ENCODE data around the gene SAMD14.
A peak's percentile ranks its signal among the peaks of the same experiment; 100 is the strongest.

SAMD14 gene

DNA sequence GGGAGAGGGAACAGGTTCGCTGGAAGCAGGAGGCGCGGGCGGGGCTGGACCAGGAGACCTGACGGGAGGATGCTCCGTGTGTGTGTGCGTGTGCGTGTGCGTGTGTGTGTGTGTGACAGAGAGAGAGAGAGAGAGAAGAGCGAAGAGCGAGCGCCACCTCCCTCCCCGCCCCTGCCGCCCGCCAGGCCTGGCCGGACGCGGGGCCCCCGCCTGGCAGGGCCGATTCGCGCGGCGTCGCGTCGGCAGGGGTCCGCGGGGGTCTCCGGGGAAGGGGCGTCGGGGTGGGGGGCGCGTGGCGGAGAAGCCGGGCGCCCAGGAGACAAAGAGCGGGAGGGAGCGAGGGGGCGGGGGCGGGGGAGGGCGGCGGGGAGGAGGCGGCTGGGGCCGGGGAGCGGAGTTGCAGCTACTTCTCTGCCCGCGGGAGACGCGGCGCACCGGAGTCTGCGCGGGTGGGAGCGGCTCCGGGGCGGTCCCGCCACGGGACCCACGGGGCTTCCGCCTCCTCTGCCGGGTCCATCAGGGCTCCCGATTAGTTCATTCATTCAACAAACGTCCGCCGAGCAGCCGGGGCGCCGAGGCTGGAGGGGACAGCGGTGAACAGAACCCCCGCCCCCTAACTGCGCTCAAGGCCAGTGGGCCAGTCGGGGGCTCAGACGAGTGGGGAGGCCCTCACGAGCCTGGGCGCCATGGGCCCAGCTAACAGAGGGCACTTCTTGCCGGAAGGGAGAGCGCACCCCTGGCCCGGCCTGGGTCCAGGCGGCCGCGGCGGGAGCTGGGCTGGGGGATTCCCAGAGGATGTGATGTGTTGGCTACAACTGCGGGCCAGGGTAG lies at the start of gene SAMD14:
Gene SAMD14, minus strand, starts transcription at position 433 of the 831 bp plus-strand sequence. CDS start 5,201 bp downstream, outside the sequence.
- DNase-seq (ENCODE audit: low read depth, low spot score), result no peak
- no peak within 1 kb of the TSS for H3K27ac ChIP-seq

DNA sequence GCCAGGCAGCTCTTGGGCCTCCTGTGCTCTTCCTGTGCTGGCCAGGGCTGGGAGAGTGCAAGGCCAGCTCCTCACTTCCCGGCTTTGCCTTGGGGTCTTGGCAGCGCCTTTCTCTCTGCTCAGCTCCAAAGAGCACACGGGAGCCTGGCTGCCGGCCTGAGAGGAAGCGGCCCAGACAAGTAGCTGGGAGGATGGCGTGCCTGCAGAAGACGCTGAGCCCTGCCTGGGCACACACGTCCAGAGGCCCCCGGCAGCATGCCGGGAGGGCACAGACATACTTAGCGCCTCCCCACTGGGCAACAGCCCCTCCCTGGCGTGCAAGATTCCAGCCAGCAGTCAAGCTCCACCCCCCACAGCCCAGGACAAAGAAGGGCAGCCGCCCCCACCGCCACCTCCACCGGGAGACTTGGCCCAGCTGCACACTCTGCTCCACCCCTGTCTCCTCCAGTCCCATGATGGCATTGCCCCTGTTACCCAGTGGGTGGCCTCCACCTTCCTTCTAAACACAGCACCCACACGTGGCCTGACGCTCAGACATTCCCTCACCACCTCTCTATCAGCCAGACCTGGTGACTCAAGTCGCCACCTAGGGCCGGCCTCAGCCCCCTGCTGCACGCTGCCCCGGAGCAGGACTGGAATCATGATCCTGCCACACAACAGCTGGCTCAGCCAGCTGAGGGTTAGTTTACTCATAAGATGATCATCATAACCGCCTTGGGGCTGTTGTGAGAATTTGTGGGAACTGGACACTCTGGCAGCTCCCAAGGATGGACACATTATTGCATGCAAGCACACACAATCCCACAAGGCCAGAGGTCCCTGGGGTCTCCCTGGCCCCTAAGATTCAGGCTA lies 48.2 kb upstream of the SAMD14 start:
- DNase-seq (ENCODE audit: low read depth, low spot score), result peak; percentile 97
- H3K27ac ChIP-seq, result peak overlapping the region; percentile 79

DNA sequence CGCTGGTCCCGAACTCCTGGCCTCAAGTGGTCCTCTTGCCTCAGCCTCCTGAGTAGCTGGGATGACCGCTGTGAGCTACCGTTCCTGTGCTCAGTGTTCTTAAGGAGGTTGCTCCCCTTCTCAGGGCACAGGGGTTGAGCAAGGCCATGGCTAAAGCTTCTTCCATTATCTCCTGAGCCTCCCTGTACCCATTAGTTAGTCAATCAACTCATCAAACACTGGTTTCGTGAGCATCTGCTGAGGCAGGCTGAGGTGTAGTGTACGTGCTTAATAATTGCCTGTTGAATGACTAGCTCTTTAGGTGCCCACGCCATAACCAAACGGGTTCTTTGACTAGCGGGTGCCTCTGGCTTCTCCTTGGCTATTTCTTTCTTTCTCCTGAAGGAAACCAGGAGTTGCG lies 47.5 kb upstream of the SAMD14 start:
- no peak for DNase-seq (ENCODE audit: low read depth, low spot score)

DNA sequence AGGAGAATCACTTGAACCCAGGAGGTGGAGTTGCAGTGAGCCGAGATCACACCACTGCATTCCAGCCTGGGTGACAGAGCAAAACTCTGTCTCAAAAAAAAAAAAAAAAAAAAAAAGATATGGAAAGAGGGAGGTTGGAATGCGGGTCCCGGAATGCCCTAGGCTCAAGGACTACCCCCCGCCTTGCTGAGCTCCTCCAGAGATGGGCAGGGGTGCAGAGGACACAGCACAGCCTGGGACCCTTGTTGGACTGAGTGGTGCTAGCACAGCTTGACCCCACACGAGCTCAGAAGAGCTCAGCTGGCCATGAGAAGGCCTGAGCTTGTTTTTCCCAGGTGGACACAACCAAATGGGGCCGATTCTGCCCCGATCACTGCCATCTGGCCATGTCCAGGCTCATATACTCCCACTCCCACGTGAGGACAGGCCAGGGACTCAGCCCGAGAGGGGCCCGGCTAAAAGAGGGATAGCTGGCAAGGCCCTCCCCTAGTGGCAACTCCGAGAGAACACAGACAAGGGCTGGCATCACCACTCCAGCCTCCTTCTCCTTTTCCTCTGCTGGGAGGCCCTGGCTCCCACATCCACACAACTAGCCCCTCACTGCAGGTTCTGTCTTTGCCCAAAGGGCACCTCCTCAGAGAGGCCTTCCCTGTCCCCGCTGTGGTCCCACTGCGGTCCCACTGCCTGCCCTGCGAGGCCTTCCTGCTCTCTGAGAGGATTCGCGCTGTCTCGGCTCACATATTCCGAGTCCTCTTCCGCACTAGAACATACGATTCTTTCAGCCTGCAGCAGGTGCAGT lies 46.8 kb upstream of the SAMD14 start:
- H3K27ac ChIP-seq, result peak overlapping the region; percentile 79
- no peak for DNase-seq (ENCODE audit: low read depth, low spot score)

More for the DNA sequence above, 47.5 kb upstream of the SAMD14 start:
- H3K27ac ChIP-seq, result peak overlapping the region; percentile 79

DNA sequence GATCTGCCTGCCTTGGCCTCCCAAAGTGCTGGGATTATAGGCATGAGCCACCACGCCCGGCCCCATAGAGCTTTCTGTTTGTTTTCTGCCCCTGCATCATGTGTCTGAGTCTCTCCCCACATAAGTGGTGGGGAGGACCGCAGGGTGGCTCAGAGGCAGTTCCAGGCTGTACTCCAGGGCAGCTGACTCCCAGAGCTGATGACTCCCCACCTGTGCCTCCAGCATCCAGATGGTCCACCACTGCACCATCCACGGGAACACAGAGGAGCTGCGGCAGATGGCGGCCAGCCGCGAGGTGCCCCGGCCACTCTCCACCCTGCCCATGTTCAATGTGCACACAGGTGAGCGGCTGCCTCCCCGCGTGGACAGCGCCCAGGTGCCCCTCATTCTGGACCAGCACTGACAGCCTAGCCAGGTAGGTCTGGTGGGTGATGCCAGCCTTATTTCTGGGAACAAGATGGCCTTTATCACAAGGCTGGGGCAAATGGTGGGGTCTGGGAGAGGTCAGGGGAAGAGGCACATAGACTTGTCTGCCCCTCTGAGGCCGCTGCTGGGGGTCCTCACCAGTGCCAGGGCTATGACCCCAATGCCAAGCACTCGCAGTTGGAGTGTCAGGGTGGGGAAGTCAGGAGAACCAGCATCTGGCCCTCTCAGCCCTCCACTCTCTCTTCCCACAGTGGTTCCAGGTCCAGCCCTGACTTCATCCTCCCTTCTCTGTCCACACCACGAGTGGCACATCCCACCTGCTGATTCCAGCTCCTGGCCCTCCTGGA lies 45.3 kb upstream of the SAMD14 start:
- no peak overlapping the region for H3K27ac ChIP-seq
- no peak for DNase-seq (ENCODE audit: low read depth, low spot score)

DNA sequence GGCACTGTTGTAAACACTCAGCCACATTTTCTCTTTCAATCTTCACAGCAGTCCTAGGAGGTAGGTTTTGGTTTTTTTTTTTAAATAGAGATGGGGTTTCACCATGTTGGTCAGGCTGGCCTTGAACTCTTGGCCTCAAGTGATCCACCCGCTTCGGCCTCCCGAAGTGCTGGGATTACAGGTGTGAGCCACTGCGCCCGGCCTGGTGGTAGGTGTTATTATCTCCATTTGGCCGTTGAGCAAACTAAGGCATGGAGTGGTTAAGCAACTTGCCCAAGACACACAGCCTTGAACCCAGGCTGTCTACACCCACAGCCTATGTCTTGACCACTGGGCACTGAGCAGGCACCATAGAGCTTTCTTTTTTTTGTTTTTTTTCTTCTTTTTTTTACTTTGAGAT lies 44.5 kb upstream of the SAMD14 start:
- H3K27ac ChIP-seq, result no peak overlapping the region
- DNase-seq (ENCODE audit: low read depth, low spot score), result no peak

DNA sequence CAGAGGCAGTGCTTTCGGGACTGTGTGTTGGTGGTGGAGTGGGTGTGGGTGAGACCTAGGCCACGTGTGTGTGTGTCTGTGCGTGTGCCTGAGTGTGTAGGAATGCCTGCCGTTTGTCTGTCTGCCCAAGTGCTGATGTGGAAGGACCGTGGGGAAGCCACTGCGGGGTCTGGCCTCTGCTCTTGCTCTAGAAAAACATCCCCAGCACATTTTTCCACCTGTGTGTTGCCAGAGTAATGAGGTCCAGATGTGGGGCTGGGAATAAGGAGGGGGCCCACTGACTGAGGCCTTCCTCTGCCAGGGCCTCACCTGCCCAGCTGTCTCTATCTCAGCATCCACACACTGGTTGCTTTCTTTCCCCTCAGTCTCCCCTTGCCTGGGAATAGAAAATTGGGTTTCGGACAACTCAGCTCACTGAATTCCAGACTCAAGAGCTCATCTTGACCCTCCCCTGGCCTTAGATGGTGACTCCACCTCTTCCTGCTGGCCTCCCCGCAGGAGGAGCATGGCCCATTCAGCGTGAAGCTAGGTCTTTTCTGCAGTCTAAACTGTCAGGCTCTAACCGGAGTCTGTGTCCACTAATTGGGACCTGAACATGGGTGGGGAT lies 43.5 kb upstream of the SAMD14 start:
- no peak for DNase-seq (ENCODE audit: low read depth, low spot score)

DNA sequence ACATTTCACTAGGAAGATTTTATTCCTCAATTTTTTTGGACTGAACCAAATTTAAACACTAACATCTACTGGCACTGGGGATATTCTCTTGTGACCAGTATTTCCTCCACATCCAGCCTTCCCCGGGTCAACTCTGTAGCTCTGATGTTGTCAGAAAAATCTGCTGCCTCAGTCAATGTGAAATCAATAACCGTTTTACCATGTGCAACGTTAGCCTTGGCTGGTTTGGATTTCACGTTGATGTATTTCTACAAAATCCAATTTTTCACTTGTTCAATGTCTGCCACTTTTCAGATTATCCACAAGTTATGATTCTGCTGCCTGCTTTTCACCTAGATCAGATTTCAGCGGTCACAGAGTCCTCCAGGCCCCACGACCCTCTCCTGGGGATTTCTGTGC lies 43.0 kb upstream of the SAMD14 start:
- DNase-seq (ENCODE audit: low read depth, low spot score), result no peak
- no peak overlapping the region for H3K27ac ChIP-seq

More for the DNA sequence above, 43.5 kb upstream of the SAMD14 start:
- H3K27ac ChIP-seq, result no peak overlapping the region

DNA sequence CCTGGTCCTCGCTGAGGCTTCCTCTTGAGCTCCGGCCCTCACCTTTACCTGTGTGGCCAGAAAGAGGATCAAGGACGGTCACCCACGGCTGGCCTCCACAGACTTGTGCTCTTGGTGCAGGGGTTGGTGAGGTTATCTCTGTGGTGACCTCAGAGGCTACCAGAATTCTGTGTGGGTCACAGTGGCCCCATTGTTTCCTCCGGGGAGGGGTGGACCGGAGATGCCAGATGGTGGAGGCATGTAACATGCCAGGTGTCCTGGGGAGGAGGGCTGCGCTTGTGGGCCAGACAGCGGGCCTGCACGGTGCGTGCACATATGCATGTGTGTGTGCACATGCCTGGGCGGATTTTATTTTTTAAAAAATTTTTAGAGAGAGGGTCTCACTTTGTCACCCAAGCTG lies 42.2 kb upstream of the SAMD14 start:
- no peak for DNase-seq (ENCODE audit: low read depth, low spot score)
- no peak overlapping the region for H3K27ac ChIP-seq

DNA sequence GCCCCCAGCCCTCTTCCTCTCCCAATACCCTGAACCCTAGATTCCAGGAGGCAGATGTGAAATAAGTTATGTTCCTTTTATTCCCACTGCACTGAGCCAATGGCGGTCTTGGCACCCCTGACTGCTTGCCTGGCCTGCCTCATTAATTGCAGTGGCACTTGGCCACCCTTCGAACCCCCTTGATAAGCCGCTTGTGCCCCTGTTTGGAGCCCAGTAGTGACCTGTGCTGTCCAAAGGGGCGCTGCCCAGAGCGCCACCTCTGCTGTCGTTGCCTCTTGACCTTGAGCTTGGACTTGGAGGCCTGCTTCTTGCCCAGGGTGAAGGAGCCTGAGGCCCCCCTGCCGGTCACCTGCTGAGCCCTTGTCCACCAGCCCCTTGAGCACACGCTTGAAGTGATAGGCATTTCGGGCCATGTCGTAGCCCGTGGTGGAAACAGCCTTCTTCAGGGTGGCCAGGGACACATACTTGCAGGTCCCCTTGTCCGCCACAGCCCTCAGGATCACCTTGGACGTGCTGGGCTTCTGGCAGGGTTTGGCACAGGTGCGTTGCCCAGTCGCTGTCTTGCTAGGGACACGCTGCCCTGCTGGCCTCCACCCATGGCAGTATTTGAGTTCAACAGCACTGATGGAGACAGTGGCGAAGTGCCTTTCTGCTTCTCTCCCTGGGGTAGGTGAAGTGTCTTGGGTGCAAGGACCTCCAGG lies 41.6 kb upstream of the SAMD14 start:
- no peak for DNase-seq (ENCODE audit: low read depth, low spot score)
- H3K27ac ChIP-seq, result no peak overlapping the region

DNA sequence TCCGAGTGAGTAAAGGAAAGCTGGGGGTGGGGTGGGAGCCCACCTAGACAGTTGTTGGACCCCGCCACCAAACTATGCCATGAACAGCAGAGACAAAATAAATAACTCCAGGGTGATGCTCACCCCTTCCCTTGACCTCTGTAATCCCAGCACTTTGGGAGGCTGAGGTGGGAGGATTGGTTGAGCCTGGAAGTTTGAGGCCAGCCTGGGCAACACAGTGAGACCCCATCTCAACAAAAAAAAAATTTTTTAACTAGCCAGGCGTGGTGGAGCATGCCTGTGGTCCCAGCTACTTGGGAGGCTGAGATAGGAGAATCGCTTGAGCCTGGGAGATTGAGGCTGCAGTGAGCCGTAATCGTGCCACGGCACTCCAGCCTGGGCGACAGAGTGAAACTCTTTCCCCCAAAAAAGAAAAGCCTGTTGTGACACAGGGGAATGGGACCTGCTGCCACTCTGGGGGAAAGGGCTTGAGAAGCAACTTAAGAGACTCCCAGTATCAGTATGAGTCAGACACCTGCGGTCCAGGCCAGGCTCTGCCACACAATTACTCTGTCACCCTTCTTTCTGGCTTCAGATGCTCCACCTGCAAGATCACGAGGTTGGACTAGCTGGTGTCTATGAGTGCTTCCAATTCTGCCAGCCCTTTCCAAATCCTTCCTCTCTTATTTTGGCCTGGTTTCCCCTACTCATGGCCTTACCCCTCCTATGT lies 40.9 kb upstream of the SAMD14 start:
- no peak overlapping the region for H3K27ac ChIP-seq
- DNase-seq (ENCODE audit: low read depth, low spot score), result no peak

DNA sequence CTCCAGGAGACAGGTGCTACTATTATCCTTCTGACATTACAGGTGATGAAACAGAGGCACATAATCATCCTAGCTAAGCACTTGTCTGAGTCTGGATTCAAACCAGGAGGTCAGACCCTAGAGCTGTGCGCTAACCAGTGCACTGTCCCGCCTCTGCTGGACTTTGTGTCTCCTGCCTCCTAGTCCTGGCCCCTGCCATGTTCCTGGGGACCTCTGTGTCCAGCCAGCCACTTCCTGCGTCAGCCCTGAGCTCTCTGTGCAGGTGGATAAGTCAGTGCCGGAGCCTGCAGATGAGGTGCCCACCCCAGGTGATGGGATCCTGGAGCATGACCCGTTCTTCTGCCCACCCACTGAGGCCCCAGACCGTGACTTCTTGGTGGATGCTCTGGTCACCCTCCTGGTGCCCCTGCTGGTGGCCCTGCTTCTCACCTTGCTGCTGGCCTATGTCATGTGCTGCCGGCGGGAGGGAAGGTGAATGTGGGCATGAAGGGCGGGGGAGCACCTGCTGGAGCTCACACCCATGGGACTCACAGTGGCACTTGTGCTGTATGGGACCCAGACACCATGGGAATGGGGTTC lies 40.0 kb upstream of the SAMD14 start:
- no peak overlapping the region for H3K27ac ChIP-seq
- DNase-seq (ENCODE audit: low read depth, low spot score), result no peak

DNA sequence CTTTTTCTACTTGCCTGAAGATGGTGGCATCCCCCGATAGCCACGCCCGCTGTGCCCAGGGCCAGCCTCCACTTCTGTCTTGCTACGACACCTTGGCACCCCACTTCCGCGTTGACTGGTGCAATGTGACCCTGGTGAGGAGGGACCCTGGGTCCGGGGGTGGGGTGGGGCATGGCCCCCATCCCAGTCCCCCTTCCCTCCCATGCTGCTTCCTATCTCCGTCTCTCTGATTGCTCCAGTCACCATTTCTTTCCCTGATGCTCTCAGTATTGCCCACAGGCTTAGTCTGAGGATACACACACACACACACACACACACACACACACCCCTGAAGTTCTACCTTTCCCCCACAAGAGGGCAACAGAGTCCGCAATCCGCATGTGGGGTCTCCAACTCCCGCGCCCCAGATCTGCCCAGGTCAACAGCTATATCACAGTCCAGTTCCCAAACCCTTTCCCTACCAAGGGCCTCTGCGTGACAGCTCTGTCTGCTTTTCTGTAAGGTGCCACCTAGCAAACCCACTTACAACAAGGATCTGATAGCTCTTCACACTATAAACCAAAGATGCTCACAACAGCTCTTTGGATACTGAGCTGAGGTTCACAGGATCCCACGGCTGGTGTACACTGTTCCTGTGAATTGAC lies 39.3 kb upstream of the SAMD14 start:
- no peak overlapping the region for H3K27ac ChIP-seq
- DNase-seq (ENCODE audit: low read depth, low spot score), result no peak

DNA sequence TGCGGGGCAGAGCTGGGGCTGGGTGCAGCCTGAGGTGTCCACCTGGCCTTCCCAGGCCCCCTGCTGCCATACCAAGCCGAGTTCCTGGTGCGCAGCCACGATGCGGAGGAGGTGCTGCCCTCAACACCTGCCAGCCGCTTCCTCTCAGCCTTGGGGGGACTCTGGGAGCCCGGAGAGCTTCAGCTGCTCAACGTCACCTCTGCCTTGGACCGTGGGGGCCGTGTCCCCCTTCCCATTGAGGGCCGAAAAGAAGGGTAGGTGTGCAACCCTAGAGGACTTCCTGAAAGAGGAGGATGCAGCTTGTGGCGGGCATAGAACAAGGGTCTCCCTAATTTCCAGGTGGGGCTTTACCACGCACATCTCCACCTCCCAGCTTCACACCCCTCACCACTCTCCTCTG lies 38.4 kb upstream of the SAMD14 start:
- no peak overlapping the region for H3K27ac ChIP-seq
- DNase-seq (ENCODE audit: low read depth, low spot score), result no peak

DNA sequence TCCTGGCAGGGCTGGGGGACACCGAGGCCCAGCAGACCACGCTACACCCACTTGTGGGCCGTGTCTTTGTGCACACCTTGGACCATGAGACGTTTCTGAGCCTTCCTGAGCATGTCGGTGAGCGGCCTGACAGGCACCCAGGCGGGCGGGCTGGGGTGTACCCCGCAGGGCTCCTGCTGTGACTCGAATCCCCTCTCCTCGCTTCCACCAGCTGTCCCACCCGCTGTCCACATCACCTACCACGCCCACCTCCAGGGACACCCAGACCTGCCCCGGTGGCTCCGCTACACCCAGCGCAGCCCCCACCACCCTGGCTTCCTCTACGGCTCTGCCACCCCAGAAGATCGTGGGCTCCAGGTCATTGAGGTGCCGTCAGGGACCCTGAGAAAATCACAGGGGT lies 37.4 kb upstream of the SAMD14 start:
- DNase-seq (ENCODE audit: low read depth, low spot score), result no peak
- H3K27ac ChIP-seq, result no peak overlapping the region

DNA sequence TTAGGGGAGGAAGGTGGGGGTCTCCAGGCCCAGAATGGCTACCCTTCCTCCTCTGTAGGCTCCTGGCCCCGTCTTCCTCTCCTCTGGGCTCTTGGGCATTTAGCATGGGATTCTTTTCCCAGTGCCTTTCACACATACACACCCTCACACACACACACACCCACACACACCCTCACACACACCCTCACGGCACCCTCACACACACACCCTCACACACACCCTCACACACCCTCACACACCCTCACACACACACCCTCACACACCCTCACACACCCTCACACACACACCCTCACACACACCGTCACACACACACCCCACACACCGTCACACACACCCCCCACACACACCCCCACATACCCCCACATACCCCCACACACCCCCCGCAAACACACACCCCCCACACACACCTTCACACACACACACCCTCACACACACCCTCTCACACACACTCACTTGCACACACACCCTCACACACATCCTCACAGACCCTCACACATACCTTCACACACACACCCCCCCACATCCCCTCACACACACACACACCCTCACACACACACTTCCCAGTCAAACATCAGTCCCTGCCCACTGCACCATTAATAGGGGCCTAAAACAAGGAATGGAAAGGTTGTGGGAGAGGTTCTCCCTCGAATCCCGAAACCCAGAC lies 36.7 kb upstream of the SAMD14 start:
- no peak for DNase-seq (ENCODE audit: low read depth, low spot score)
- H3K27ac ChIP-seq, result no peak overlapping the region
